IMR-90 (cell line): ENCODE results near the gene ENTPD1. TPM values are rescaled to one million over a fixed set of nuclear protein-coding genes. Genes with fewer than 3 reads are reported as not detected.

Experiments used
- ATAC-seq: fragments of 200-7000 bp; cut with Tn5 transposase; 2 replicates; pipeline ENCODE4 v1.9.1; 2020; ENCODE audit warnings: low read depth, mild to moderate bottlenecking, moderate library complexity
- BruUV-seq: library from RNA; stranded (reverse); fragments of 400-500 nt; replicated peaks from 2 replicates; lab custom pipeline; 2021; lab: Mats Ljungman, UMichigan
- CTCF ChIA-PET: fragments of 300-600 bp; formaldehyde crosslinking; extraction: SDS; loops from one replicate; lab custom pipeline; 2021; ENCODE audit warnings: antibody characterized with exemption; lab: Yijun Ruan, JAX
- POLR2A ChIA-PET: fragments of 300-600 bp; sonication (Branson Sonifier 250); formaldehyde crosslinking; loops from one replicate; lab custom pipeline; 2022; ENCODE audit warnings: antibody characterized with exemption; ENCODE audit not compliant: unreplicated experiment; lab: Charles Lee
- DNase-seq: peaks from one replicate; pipeline ENCODE4 v3.0.0; 2013
- H2AFZ ChIP-seq: replicated peaks from 2 replicates; pipeline ENCODE3; 2013; ENCODE audit warnings: low read length, mild to moderate bottlenecking; ENCODE audit not compliant: poor library complexity
- H2AK5ac ChIP-seq: 2 replicates; pipeline ENCODE4 v1.6.1; 2013; ENCODE audit warnings: low read depth, low read length, inconsistent platforms
- H2AK9ac ChIP-seq: replicated peaks from 2 replicates; pipeline ENCODE3; 2013; ENCODE audit warnings: mild to moderate bottlenecking, low read depth, low read length, moderate library complexity; ENCODE audit not compliant: poor library complexity
- H2BK120ac ChIP-seq: 2 replicates; pipeline ENCODE4 v1.6.1; 2013; ENCODE audit warnings: low read depth, low read length, inconsistent platforms
- H2BK15ac ChIP-seq: 3 replicates; pipeline ENCODE4 v1.6.1; 2013; ENCODE audit warnings: low read depth, low read length, inconsistent platforms
- H2BK20ac ChIP-seq: 2 replicates; pipeline ENCODE4 v1.6.1; 2013; ENCODE audit warnings: low read depth, mild to moderate bottlenecking, inconsistent platforms, low read length, moderate library complexity
- H2BK5ac ChIP-seq: 2 replicates; pipeline ENCODE4 v1.6.1; 2013; ENCODE audit warnings: mild to moderate bottlenecking, low read depth, low read length, inconsistent platforms; ENCODE audit not compliant: poor library complexity, severe bottlenecking
- H3K14ac ChIP-seq: replicated peaks from 2 replicates; pipeline ENCODE4 v1.6.1; 2013; ENCODE audit warnings: low read depth, low read length, inconsistent platforms
- H3K18ac ChIP-seq: 2 replicates; pipeline ENCODE4 v1.6.1; 2013; ENCODE audit warnings: low read depth, low read length, control low read depth
- H3K23ac ChIP-seq: 2 replicates; pipeline ENCODE4 v1.6.1; 2013; ENCODE audit warnings: low read depth, low read length, inconsistent platforms
- H3K27ac ChIP-seq: 2 replicates; pipeline ENCODE4 v1.5.1; 2013; ENCODE audit warnings: mild to moderate bottlenecking, control low read depth, low read length; ENCODE audit not compliant: insufficient read depth
- H3K27me3 ChIP-seq: 2 replicates; pipeline ENCODE4 v1.6.1; 2013; ENCODE audit warnings: low read length; ENCODE audit not compliant: control insufficient read depth, insufficient read depth
- H3K36me3 ChIP-seq: 2 replicates; pipeline ENCODE4 v1.6.1; 2013; ENCODE audit warnings: low read length, mixed read lengths; ENCODE audit not compliant: control insufficient read depth, insufficient read depth
- H3K4ac ChIP-seq: 2 replicates; pipeline ENCODE4 v1.6.1; 2013; ENCODE audit warnings: low read depth, low read length, inconsistent platforms
- H3K4me1 ChIP-seq: 2 replicates; pipeline ENCODE4 v1.6.1; 2013; ENCODE audit warnings: low read length, mixed read lengths; ENCODE audit not compliant: control insufficient read depth, insufficient read depth
- H3K4me2 ChIP-seq: 2 replicates; pipeline ENCODE4 v1.6.1; 2013; ENCODE audit warnings: low read depth, mild to moderate bottlenecking, control low read depth, low read length, moderate library complexity
- H3K4me3 ChIP-seq: 2 replicates; pipeline ENCODE4 v1.5.1; 2013; ENCODE audit warnings: low read depth, mild to moderate bottlenecking, control low read depth, low read length, moderate library complexity; ENCODE audit not compliant: insufficient read depth
- H3K56ac ChIP-seq: 2 replicates; pipeline ENCODE4 v1.6.1; 2013; ENCODE audit warnings: low read length, inconsistent platforms; ENCODE audit not compliant: insufficient read depth; ENCODE audit errors: extremely low read depth
- H3K79me1 ChIP-seq, 2 experiments: 2 replicates each; pipeline ENCODE4 v1.6.1; 2013; ENCODE audit warnings: low read length in 2 of 2, inconsistent platforms in 1 of 2, low read depth in 1 of 2
- H3K9ac ChIP-seq: 2 replicates; pipeline ENCODE4 v1.6.1; 2013; ENCODE audit warnings: low read depth, low read length, control low read depth
- H3K9me1 ChIP-seq: 2 replicates; pipeline ENCODE4 v1.6.1; 2013; ENCODE audit warnings: low read length, inconsistent platforms; ENCODE audit not compliant: insufficient read depth
- H3K9me3 ChIP-seq: 2 replicates; pipeline ENCODE4 v1.6.1; 2013; ENCODE audit warnings: low read length; ENCODE audit not compliant: control insufficient read depth, insufficient read depth
- H4K20me1 ChIP-seq: 2 replicates; pipeline ENCODE4 v1.6.1; 2013; ENCODE audit warnings: low read length, inconsistent platforms; ENCODE audit not compliant: insufficient read depth
- H4K5ac ChIP-seq: 2 replicates; pipeline ENCODE4 v1.6.1; 2013; ENCODE audit warnings: mild to moderate bottlenecking, low read depth, low read length, control low read depth
- H4K8ac ChIP-seq, 2 experiments: 2 replicates each; pipeline ENCODE4 v1.6.1; 2013; ENCODE audit warnings: low read depth in 2 of 2, low read length in 2 of 2, control low read depth in 1 of 2, inconsistent platforms in 1 of 2
- H4K91ac ChIP-seq: 2 replicates; pipeline ENCODE4 v1.6.1; 2013; ENCODE audit warnings: low read depth, low read length, inconsistent platforms; ENCODE audit not compliant: insufficient read depth
- BHLHE40 ChIP-seq: fragments of 150-350 bp; IDR thresholded peaks from 2 replicates; pipeline ENCODE4 v1.6.1; 2016; ENCODE audit warnings: mild to moderate bottlenecking, low read depth, low read length
- CTCF ChIP-seq: conservative IDR thresholded peaks from 2 replicates; pipeline ENCODE4 v1.5.1; 2012; ENCODE audit warnings: mild to moderate bottlenecking, low read depth, low read length, improper control_type of control experiment
- ELK1 ChIP-seq: fragments of 150-350 bp; IDR thresholded peaks from 2 replicates; pipeline ENCODE4 v1.6.1; 2016; ENCODE audit warnings: low read depth, mild to moderate bottlenecking, low read length, moderate library complexity, borderline replicate concordance
- MAFK ChIP-seq: IDR thresholded peaks from 2 replicates; pipeline ENCODE4 v1.6.1; 2012; ENCODE audit warnings: low read depth, low read length, improper control_type of control experiment
- MAZ ChIP-seq: IDR thresholded peaks from 2 replicates; pipeline ENCODE4 v1.6.1; 2012; ENCODE audit warnings: low read depth, mild to moderate bottlenecking, low read length, improper control_type of control experiment, moderate library complexity, borderline replicate concordance
- MXI1 ChIP-seq: IDR thresholded peaks from 2 replicates; pipeline ENCODE4 v1.6.1; 2012; ENCODE audit warnings: low read depth, mild to moderate bottlenecking, low read length, moderate library complexity, borderline replicate concordance
- NFE2L2 ChIP-seq: fragments of 150-350 bp; IDR thresholded peaks from 2 replicates; pipeline ENCODE4 v1.6.1; 2016; ENCODE audit warnings: low read depth, mild to moderate bottlenecking, low read length
- RAD21 ChIP-seq: IDR thresholded peaks from 2 replicates; pipeline ENCODE4 v1.6.1; 2012; ENCODE audit warnings: low read length, improper control_type of control experiment
- RCOR1 ChIP-seq: IDR thresholded peaks from 2 replicates; pipeline ENCODE4 v1.6.1; 2012; ENCODE audit warnings: mild to moderate bottlenecking, low read length, improper control_type of control experiment; ENCODE audit not compliant: insufficient replicate concordance
- RFX5 ChIP-seq: IDR thresholded peaks from 2 replicates; pipeline ENCODE4 v1.8.0; 2012; ENCODE audit warnings: low read depth, mild to moderate bottlenecking, low read length, moderate library complexity
- SMC3 ChIP-seq: fragments of 150-350 bp; IDR thresholded peaks from 2 replicates; pipeline ENCODE4 v1.6.1; 2016; ENCODE audit warnings: low read depth, mild to moderate bottlenecking, antibody characterized with exemption, low read length, moderate library complexity
- WGBS, 2 experiments: methylation state at CpG; one replicate each; pipeline versions ENCODE4 v1.1.5 to v1.1.7; 2013; ENCODE audit warnings: missing lambda C conversion rate in 2 of 2; ENCODE audit not compliant: insufficient read length in 1 of 2; ENCODE audit errors: extremely low coverage in 2 of 2; 5-methylcytosine and 5-hydroxymethylcytosine counted together
- dilution Hi-C: fragments of 300-500 bp; cut with HindIII; formaldehyde crosslinking; loops from one replicate; pipeline ENCODE4 v1.14.3; 2018; ENCODE audit warnings: low sequenced_read_pairs; ENCODE audit not compliant: unreplicated experiment
- in situ Hi-C: fragments of 300-500 bp; cut with MboI; formaldehyde crosslinking; loops from 3 replicates; pipeline ENCODE4 v1.14.3; 2019; ENCODE audit warnings: low sequenced_read_pairs, inconsistent platforms, mixed read lengths
- intact Hi-C: fragments of 100-400 bp; cut with micrococcal nuclease; formaldehyde crosslinking; loops from 2 replicates; pipeline ENCODE4 v1.10.0; 2022
- polyA plus RNA-seq, 3 experiments: library from polyadenylated mRNA; depleted of rRNA; stranded (reverse); fragments of >200 nt; gene quantifications; 2 replicates each; pipeline ENCODE4 v1.2.3, GENCODE V29; 2012; ENCODE audit warnings: low replicate concordance in 1 of 3
- total RNA-seq: library from RNA; depleted of rRNA; stranded (reverse); fragments of >200 nt; gene quantifications from 2 replicates; pipeline ENCODE4 v1.2.3, GENCODE V29; 2012

Gene ENTPD1
- total and polyA plus RNA-seq, 2 of the 4 experiments (the other 2 are of a cell fraction): under 0.01 TPM; not detected in 1

- Histone ChIP-seq H2BK20ac (no peak overlapping the region), H3K9me3 (no peaks in the 10 kb centered on the region), H4K91ac (no peak overlapping the region), H2AFZ (no peak overlapping the region), H4K8ac (no peak overlapping the region), H2AK5ac (no peak overlapping the region), H3K4me3 (no peak overlapping the region), H4K20me1 (no peaks in the 10 kb centered on the region), H2BK15ac (no peak overlapping the region), H3K27me3 (no peaks in the 10 kb centered on the region), H2BK5ac (no peak overlapping the region), H3K14ac (no peak overlapping the region), H3K9ac (no peak overlapping the region), H3K9me1 (no peaks in the 10 kb centered on the region), H3K27ac (no peak overlapping the region), H3K4me2 (no peak overlapping the region), H3K36me3 (no peaks in the 10 kb centered on the region), H3K4ac (no peak overlapping the region), H3K79me1 (no peaks in the 10 kb centered on the region), H4K5ac (no peak overlapping the region), H2AK9ac (no peak overlapping the region), H2BK120ac (no peak overlapping the region), H3K56ac (no peak overlapping the region), H3K4me1 (peaks cover 3% of the 10 kb centered on the region; the same call in 1 of the 2 replicates), H3K18ac (no peak overlapping the region), H3K23ac (no peak overlapping the region)
- no CpG with 5 or more reads among the region's 3 CpGs for WGBS, 2 experiments
- ChIA-PET CTCF (interaction anchor here (1.6 to 15.6 kb wide), 2 partner anchors 19 to 151 kb away, joined by 4 to 174 read pairs; partner anchors contain the start of gene TCTN3), POLR2A (no interaction called here)
- dilution Hi-C loops: no loop called here
- ATAC-seq: no peak
- BruUV-seq: no TSS peak
- no peak for TF ChIP-seq BHLHE40
- TF ChIP-seq MXI1: no peak
- TF ChIP-seq NFE2L2: no peak
- no peak for TF ChIP-seq SMC3
- no peak for TF ChIP-seq CTCF
- no peak for TF ChIP-seq RFX5
- TF ChIP-seq MAZ: no peak
- TF ChIP-seq RCOR1: no peak
- TF ChIP-seq ELK1: no peak
- TF ChIP-seq MAFK: no peak
- TF ChIP-seq RAD21: no peak
- DNase-seq: no peak
- in situ Hi-C loops: no loop called here
- intact Hi-C loops: no loop called here
These were observed 89.4 kb downstream of the ENTPD1 start for GRCh38 chr10:95845411-95845810.
